WTC11 (cell line): Measurements from ENCODE around the gene DMXL2.

Experiments used
- CBFB ChIP-seq: sonication (generic); formaldehyde crosslinking; IDR thresholded peaks from 2 replicates; pipeline ENCODE4 v1.8.1; 2022; ENCODE audit warnings: mild to moderate bottlenecking, low read depth, missing genetic modification reagents
- FOXP1 ChIP-seq: sonication (generic); formaldehyde crosslinking; IDR thresholded peaks from 2 replicates; pipeline ENCODE4 v1.8.0; 2022; ENCODE audit warnings: missing genetic modification reagents, mild to moderate bottlenecking, moderate library complexity, borderline replicate concordance
- KAT7 ChIP-seq: sonication (generic); formaldehyde crosslinking; IDR thresholded peaks from 2 replicates; pipeline ENCODE4 v1.8.1; 2023; ENCODE audit warnings: missing genetic modification reagents, mild to moderate bottlenecking, borderline replicate concordance
- NFE2L1 ChIP-seq: sonication (generic); formaldehyde crosslinking; IDR thresholded peaks from 2 replicates; pipeline ENCODE4 v1.8.1; 2023; ENCODE audit warnings: missing genetic modification reagents
- NR1H2 ChIP-seq: sonication (generic); formaldehyde crosslinking; IDR thresholded peaks from 2 replicates; pipeline ENCODE4 v1.9.0; 2021; ENCODE audit warnings: mild to moderate bottlenecking, moderate library complexity, missing genetic modification reagents
- NR2C2 ChIP-seq: sonication (generic); formaldehyde crosslinking; IDR thresholded peaks from 2 replicates; pipeline ENCODE4 v1.8.0; 2022; ENCODE audit warnings: mild to moderate bottlenecking, missing genetic modification reagents
- TF ChIP-seq, protein P1 (sequence below): fragments of 200-600 bp; IDR thresholded peaks from 2 replicates; pipeline ENCODE4 v1.8.0; 2022; ENCODE audit warnings: antibody characterized with exemption
- TF ChIP-seq, protein P2 (sequence below): sonication (generic); formaldehyde crosslinking; IDR thresholded peaks from 2 replicates; pipeline ENCODE4 v1.8.1; 2022; ENCODE audit warnings: low read depth, missing genetic modification reagents, borderline replicate concordance
- TF ChIP-seq, protein P3 (sequence below): fragments of 250-450 bp; sonication (Bioruptor Pico); IDR thresholded peaks from 2 replicates; pipeline ENCODE4 v1.9.0; 2021; ENCODE audit warnings: mild to moderate bottlenecking, borderline replicate concordance
- TF ChIP-seq, protein P4 (sequence below): sonication (generic); formaldehyde crosslinking; IDR thresholded peaks from 2 replicates; pipeline ENCODE4 v1.8.0; 2022; ENCODE audit warnings: mild to moderate bottlenecking, missing genetic modification reagents
- TF ChIP-seq, protein P5 (sequence below): sonication (generic); formaldehyde crosslinking; IDR thresholded peaks from 2 replicates; pipeline ENCODE4 v1.8.0; 2023; ENCODE audit warnings: missing genetic modification reagents

DNA sequence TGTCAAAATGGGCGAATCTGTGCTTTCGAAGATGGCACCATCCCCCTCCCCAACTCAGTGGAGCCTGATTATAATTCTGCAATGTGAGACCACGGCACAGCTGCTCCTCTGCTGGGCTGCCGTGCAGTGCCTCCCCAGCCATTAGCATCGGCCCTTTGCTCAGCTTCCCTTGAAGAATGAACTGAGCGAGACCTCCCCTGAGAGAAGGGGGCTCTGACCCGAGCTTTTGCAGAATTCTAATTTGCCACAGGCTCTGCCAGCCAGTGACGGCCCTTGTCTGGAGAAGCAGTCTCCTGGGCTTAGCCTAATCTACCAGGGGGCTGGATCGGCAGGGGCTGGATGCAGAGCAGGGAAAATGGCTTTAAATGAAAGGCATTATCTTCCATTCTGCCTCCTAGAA is 223.9 kb downstream of the DMXL2 start:
- TF ChIP-seq, protein P1, sequence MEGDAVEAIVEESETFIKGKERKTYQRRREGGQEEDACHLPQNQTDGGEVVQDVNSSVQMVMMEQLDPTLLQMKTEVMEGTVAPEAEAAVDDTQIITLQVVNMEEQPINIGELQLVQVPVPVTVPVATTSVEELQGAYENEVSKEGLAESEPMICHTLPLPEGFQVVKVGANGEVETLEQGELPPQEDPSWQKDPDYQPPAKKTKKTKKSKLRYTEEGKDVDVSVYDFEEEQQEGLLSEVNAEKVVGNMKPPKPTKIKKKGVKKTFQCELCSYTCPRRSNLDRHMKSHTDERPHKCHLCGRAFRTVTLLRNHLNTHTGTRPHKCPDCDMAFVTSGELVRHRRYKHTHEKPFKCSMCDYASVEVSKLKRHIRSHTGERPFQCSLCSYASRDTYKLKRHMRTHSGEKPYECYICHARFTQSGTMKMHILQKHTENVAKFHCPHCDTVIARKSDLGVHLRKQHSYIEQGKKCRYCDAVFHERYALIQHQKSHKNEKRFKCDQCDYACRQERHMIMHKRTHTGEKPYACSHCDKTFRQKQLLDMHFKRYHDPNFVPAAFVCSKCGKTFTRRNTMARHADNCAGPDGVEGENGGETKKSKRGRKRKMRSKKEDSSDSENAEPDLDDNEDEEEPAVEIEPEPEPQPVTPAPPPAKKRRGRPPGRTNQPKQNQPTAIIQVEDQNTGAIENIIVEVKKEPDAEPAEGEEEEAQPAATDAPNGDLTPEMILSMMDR, result no peak
- TF ChIP-seq, protein P2, sequence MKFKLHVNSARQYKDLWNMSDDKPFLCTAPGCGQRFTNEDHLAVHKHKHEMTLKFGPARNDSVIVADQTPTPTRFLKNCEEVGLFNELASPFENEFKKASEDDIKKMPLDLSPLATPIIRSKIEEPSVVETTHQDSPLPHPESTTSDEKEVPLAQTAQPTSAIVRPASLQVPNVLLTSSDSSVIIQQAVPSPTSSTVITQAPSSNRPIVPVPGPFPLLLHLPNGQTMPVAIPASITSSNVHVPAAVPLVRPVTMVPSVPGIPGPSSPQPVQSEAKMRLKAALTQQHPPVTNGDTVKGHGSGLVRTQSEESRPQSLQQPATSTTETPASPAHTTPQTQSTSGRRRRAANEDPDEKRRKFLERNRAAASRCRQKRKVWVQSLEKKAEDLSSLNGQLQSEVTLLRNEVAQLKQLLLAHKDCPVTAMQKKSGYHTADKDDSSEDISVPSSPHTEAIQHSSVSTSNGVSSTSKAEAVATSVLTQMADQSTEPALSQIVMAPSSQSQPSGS (CRISPR knock-in tag), result no peak
- TF ChIP-seq NR2C2 (CRISPR knock-in tag) (no peak), CBFB (CRISPR knock-in tag) (no peak), FOXP1 (CRISPR knock-in tag) (no peak), KAT7 (CRISPR knock-in tag) (no peak), NR1H2 (CRISPR knock-in tag) (no peak), NFE2L1 (CRISPR knock-in tag) (no peak)
- TF ChIP-seq, protein P3, sequence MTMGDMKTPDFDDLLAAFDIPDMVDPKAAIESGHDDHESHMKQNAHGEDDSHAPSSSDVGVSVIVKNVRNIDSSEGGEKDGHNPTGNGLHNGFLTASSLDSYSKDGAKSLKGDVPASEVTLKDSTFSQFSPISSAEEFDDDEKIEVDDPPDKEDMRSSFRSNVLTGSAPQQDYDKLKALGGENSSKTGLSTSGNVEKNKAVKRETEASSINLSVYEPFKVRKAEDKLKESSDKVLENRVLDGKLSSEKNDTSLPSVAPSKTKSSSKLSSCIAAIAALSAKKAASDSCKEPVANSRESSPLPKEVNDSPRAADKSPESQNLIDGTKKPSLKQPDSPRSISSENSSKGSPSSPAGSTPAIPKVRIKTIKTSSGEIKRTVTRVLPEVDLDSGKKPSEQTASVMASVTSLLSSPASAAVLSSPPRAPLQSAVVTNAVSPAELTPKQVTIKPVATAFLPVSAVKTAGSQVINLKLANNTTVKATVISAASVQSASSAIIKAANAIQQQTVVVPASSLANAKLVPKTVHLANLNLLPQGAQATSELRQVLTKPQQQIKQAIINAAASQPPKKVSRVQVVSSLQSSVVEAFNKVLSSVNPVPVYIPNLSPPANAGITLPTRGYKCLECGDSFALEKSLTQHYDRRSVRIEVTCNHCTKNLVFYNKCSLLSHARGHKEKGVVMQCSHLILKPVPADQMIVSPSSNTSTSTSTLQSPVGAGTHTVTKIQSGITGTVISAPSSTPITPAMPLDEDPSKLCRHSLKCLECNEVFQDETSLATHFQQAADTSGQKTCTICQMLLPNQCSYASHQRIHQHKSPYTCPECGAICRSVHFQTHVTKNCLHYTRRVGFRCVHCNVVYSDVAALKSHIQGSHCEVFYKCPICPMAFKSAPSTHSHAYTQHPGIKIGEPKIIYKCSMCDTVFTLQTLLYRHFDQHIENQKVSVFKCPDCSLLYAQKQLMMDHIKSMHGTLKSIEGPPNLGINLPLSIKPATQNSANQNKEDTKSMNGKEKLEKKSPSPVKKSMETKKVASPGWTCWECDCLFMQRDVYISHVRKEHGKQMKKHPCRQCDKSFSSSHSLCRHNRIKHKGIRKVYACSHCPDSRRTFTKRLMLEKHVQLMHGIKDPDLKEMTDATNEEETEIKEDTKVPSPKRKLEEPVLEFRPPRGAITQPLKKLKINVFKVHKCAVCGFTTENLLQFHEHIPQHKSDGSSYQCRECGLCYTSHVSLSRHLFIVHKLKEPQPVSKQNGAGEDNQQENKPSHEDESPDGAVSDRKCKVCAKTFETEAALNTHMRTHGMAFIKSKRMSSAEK, result no peak
- TF ChIP-seq, protein P4, sequence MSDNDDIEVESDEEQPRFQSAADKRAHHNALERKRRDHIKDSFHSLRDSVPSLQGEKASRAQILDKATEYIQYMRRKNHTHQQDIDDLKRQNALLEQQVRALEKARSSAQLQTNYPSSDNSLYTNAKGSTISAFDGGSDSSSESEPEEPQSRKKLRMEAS (CRISPR knock-in tag), result no peak
- TF ChIP-seq, protein P5, sequence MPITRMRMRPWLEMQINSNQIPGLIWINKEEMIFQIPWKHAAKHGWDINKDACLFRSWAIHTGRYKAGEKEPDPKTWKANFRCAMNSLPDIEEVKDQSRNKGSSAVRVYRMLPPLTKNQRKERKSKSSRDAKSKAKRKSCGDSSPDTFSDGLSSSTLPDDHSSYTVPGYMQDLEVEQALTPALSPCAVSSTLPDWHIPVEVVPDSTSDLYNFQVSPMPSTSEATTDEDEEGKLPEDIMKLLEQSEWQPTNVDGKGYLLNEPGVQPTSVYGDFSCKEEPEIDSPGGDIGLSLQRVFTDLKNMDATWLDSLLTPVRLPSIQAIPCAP (CRISPR knock-in tag), result no peak
